Suprapubic skin (tissue), 4 donors: Measurements from ENCODE around the gene AKT1S1. TPM values are rescaled to one million over a fixed set of nuclear protein-coding genes. Genes with fewer than 3 reads are reported as not detected.

Source experiments
- DNase-seq, 2 donors: peaks; one replicate each; pipeline ENCODE4 v3.0.0-alpha.2; 2019; ENCODE audit warnings: low spot score in 2 of 2
- H3K27ac ChIP-seq: fragments of 200-600 bp; sonication (generic); one replicate; pipeline ENCODE4 v1.5.1; 2019
- H3K27me3 ChIP-seq: fragments of 200-600 bp; sonication (generic); one replicate; pipeline ENCODE4 v1.5.1; 2019
- H3K36me3 ChIP-seq: fragments of 200-600 bp; sonication (generic); one replicate; pipeline ENCODE4 v1.5.1; 2019
- H3K4me1 ChIP-seq: fragments of 200-600 bp; sonication (generic); one replicate; pipeline ENCODE4 v1.5.1; 2019
- H3K4me3 ChIP-seq: fragments of 200-600 bp; sonication (generic); one replicate; pipeline ENCODE4 v1.5.1; 2019; ENCODE audit warnings: mild to moderate bottlenecking
- H3K9me3 ChIP-seq: fragments of 200-600 bp; sonication (generic); one replicate; pipeline ENCODE4 v1.5.1; 2019
- CTCF ChIP-seq, 2 donors: fragments of 200-600 bp in 1 of 2; fragments of 450-650 bp in 1 of 2; sonication (generic) in 1 of 2; IDR thresholded peaks; one replicate each; pipeline ENCODE4 v1.5.1; 2016 to 2019; ENCODE audit warnings: antibody characterized with exemption in 2 of 2, mild to moderate bottlenecking in 1 of 2, moderate library complexity in 1 of 2
- EP300 ChIP-seq: sonication (generic); formaldehyde crosslinking; IDR thresholded peaks from one replicate; pipeline ENCODE4 v1.6.1; 2017; ENCODE audit warnings: antibody characterized with exemption
- POLR2A ChIP-seq, 2 donors: fragments of 450-650 bp; IDR thresholded peaks; one replicate each; pipeline ENCODE4 v1.6.1; 2017; ENCODE audit warnings: antibody characterized with exemption in 2 of 2, mild to moderate bottlenecking in 2 of 2, moderate library complexity in 2 of 2
- POLR2AphosphoS5 ChIP-seq, 3 donors: sonication (generic); formaldehyde crosslinking; IDR thresholded peaks; one replicate each; pipeline ENCODE4 v1.6.1; 2017; ENCODE audit warnings: antibody characterized with exemption in 3 of 3
- WGBS: methylation state at CpG from one replicate; pipeline ENCODE4 v1.1.5; 2018; 5-methylcytosine and 5-hydroxymethylcytosine counted together
- total RNA-seq, 4 donors: library from RNA; depleted of rRNA; stranded (reverse); fragments of >200 nt; gene quantifications; one replicate each; pipeline ENCODE4 v1.1.0, GENCODE V29; 2016

AKT1S1 gene
- total RNA-seq, 4 donors from 2014 or later = 19.3 to 25.1 (median 20.0) TPM

DNA sequence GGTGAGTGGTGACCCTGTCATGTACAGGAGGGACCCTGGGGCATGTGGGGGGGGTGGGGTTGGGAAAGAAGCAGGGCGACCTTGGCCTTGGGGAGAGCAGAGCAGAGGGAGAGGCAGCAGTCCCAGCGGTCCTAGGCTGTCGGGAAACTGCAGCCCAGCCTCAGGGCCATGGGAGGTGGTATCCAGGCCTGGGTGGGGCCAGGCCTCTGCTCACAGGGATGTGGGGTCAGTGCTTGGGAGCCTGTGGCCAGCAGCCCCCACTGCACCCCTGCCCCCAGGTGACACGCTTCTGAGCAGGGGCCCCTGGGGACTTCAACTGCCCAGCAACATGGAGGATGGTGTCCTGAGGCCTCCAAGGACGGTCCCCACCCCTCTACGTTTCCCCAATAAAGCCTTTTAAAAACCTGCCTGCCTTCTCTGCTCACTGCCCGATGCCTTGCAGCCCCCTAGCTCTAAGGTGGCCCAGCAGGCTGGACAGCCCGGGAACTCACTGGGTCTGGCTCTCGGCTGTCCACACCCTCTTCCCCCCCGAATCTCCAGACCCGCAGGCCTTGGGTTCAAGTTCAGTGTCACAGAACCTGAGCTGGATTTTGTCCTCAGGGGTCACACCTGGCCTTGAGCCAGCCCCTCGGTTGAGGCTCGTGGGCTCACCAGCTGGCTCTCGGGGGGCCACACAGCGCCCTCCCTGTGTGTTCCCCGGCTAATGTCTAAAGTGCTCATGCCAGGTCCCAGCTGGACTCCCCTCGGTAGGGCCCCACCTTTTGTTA is 16.6 kb downstream of the AKT1S1 start:
- 72% methylated on average over 15 of the region's 17 CpGs for WGBS
- Histone ChIP-seq H3K9me3 (no peaks in the 10 kb centered on the region), H3K36me3 (peaks cover 82% of the 10 kb centered on the region), H3K4me3 (peak overlapping the region; percentile 28), H3K27me3 (no peaks in the 10 kb centered on the region), H3K4me1 (peaks cover 22% of the 10 kb centered on the region), H3K27ac (peak overlapping the region; percentile 73)
- no peak for TF ChIP-seq POLR2A (IDR thresholded peaks at IDR 0.05)
- peak in 1 of 2 donors; percentile 63 for DNase-seq

DNA sequence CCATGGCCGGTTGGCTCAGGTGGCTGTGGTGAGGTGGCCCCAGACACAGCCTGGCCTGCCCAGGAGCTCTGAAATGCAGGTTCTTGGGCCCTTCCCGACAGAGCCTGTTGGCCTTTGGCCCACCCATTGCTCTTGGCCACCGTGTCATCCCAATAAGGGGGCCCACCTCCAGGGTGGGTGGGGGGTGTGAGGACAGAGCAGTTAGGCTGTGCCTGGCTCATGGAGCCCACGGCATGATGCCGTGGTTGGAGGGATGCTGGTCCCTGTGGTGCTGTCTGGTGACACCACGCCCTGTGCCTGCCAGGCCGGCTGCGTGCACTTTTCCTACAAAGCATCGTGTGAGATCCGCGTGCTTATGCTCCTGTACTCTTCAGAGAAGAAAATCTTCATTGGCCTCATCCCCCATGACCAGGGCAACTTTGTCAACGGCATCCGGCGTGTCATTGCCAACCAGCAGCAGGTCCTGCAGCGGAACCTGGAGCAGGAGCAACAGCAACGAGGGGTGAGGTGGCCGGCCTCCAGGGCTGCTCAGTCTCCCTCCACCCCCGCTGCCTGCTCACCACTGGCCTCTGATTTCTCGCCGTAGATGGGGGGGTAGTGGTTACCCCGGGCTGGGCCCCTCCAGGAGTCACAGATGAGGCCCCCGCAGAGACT is 17.3 kb downstream of the AKT1S1 start:
- TF ChIP-seq POLR2AphosphoS5 (IDR thresholded peaks at IDR 0.05) (no peak), CTCF (IDR thresholded peaks at IDR 0.05) (no peak), POLR2A (IDR thresholded peaks at IDR 0.05) (no peak), EP300 (no peak)
- DNase-seq = peak in 1 of 2 donors; percentile 60
- H3K27ac ChIP-seq = no peak overlapping the region
- WGBS = 84% methylated on average over 9 of the region's 22 CpGs
- peaks cover 90% of the 10 kb centered on the region for H3K36me3 ChIP-seq
- H3K9me3 ChIP-seq = no peaks in the 10 kb centered on the region
- no peak overlapping the region for H3K4me3 ChIP-seq
- no peaks in the 10 kb centered on the region for H3K27me3 ChIP-seq
- peaks cover 15% of the 10 kb centered on the region for H3K4me1 ChIP-seq

DNA sequence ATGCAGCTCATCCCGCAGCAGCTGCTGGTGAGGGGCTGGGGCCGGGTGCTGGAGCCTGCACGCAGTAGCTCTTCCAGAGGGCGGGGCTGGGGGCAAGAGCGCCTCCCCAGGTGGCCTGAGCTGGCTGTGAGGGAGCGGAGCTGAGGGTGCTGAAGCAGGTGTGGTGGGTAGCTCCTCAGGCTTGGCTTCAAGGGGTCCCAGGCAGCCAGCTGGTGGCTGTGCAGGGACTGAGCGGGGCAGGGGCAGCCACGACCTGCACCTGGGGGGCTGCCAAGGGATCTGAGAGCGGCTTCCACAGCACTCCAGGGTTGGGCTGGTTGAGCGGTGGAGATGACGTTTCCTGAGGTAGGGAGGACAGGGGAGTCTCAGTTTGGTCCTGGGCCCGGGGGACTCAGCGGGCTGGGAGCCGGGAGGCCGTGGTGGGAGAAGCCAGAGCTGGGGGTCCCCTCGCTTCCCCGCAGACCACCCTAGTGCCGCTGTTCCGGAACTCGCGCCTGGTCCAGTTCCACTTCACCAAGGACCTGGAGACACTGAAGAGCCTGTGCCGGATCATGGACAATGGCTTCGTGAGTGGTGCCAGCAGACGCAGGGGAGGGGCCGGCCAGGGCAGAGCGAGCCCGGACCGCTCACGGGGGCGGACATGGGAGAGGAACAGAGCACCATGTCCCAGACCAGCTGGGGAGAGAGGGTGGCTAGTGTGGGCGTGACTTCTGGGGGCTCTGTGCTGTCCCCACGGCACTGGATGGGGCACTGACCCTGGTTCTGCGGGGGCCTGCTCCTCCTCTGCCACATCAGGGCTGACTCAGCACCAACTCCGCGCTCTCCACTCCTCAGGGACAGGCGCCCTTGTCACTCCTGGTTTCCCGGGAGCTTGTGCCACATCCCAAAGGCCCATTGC is 18.8 kb downstream of the AKT1S1 start:
- DNase-seq = peak in 1 of 2 donors; percentile 62
- Histone ChIP-seq H3K9me3 (no peaks in the 10 kb centered on the region), H3K4me1 (peaks cover 23% of the 10 kb centered on the region), H3K36me3 (peaks cover 84% of the 10 kb centered on the region), H3K27me3 (no peaks in the 10 kb centered on the region), H3K27ac (no peak overlapping the region), H3K4me3 (no peak overlapping the region)
- 88% methylated on average over 16 of the region's 37 CpGs for WGBS
- TF ChIP-seq POLR2A (IDR thresholded peaks at IDR 0.05) (no peak), CTCF (IDR thresholded peaks at IDR 0.05) (no peak), POLR2AphosphoS5 (IDR thresholded peaks at IDR 0.05) (no peak), EP300 (no peak)

DNA sequence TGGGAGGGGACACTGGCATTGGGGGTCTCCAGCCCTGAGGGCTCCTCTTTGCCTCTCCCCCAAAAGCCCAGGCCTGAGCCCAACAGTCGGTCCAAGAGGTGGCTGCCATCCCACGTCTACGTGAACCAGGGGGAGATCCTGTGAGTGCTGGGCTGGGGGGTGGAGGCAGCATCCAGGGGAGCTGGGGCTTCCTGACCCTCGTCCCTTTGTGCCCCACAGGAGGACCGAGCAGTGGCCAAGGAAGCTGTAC is 19.4 kb downstream of the AKT1S1 start:
- TF ChIP-seq EP300 (no peak), POLR2AphosphoS5 (IDR thresholded peaks at IDR 0.05) (no peak), POLR2A (IDR thresholded peaks at IDR 0.05) (no peak), CTCF (IDR thresholded peaks at IDR 0.05) (no peak)
- 100% methylated on average over 1 of the region's 5 CpGs for WGBS
- H3K4me3 ChIP-seq = no peak overlapping the region
- H3K4me1 ChIP-seq = peaks cover 29% of the 10 kb centered on the region
- H3K27ac ChIP-seq = no peak overlapping the region
- H3K27me3 ChIP-seq = no peaks in the 10 kb centered on the region
- H3K9me3 ChIP-seq = no peaks in the 10 kb centered on the region
- peaks cover 79% of the 10 kb centered on the region for H3K36me3 ChIP-seq
- DNase-seq = peak in 1 of 2 donors; percentile 56

- Histone ChIP-seq H3K36me3 (peaks cover 75% of the 10 kb centered on the region), H3K9me3 (no peaks in the 10 kb centered on the region), H3K4me1 (peaks cover 34% of the 10 kb centered on the region), H3K4me3 (no peak overlapping the region), H3K27me3 (no peaks in the 10 kb centered on the region), H3K27ac (no peak overlapping the region)
- TF ChIP-seq CTCF (IDR thresholded peaks at IDR 0.05) = no peak
- TF ChIP-seq POLR2AphosphoS5 (IDR thresholded peaks at IDR 0.05) = no peak
- TF ChIP-seq POLR2A (IDR thresholded peaks at IDR 0.05) = no peak
- TF ChIP-seq EP300 = no peak
- 94% methylated on average over 14 of the region's 26 CpGs for WGBS
- peak in 1 of 2 donors; percentile 61 for DNase-seq
Observed at GRCh38 chr19:49857061-49857837, 19.9 kb downstream of the AKT1S1 start.
